Stimulated activated CD8-positive, alpha-beta memory T cell treated with anti-CD3 and anti-CD28 coated beads, Interleukin-4, amount 100 ng/mL, for 4 hours (primary cell): ENCODE measurements around the gene TMEM98.
"Not testable (repeated sequence)": the region's sequence is repeated elsewhere in the genome, so short reads cannot be mapped to it uniquely, and the experiment has no call there.

Experiments used
- DNase-seq, 2 donors: peaks; one replicate each; pipeline ENCODE4 v3.0.0-alpha.2; 2020; ENCODE audit warnings: low read depth in 2 of 2, low spot score in 1 of 2

Gene TMEM98

DNA sequence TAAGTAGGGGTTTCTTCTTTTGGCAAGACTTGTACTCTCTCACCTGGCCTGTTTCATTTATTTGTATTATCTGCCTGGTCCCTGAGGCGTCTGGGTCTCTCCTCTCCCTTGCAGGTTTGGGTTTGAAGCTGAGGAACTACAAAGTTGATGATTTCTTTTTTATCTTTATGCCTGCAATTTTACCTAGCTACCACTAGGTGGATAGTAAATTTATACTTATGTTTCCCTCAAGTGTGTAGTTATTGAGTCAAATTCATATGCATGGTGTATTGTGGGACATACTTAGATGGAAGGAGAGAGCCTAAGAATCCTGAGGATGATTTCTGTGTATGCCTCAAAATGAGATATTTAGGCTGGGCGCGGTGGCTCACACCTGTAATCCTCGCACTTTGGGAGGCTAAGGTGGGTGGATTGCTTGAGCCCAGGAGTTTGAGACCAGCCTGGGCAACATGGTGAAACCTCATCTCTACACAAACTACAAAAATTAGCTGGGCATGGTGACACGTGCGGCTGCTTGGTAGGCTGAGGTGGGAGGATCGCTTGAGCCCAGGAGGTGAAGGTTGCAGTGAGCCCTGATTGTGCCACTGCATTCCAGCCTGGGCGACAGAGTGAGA is 13.6 kb downstream of the TMEM98 start:
- DNase-seq = no peak

GRCh38 chr17:32943206-32943605 is 15.3 kb downstream of the TMEM98 start:
- no peak for DNase-seq

DNA sequence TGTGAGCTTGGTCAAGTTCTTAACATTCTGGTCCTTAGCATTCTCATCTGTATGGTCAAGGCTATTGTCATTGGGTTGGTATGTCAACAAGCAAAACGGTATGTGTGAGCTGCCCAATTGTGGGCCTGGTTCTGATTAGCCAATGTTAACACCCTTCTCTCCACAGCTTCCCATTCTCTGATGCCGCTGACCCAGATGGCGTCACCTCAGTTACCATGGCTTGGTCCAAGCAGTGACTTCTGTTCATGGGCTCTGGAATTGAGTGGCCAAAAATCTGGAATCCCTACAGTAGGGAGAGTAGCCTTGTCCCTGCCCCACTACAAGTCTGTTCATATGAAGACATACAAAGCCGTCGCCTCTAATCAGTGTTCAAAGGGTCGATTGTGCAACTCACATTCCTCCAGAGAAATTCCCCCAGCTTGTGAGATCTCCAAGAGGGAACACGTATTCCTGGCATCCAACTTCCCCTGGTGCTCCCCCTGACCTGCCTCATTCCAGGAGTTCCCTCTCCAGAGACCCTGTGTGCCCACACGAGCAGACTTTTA is 15.8 kb downstream of the TMEM98 start:
- DNase-seq = no peak

- no peak for DNase-seq
These were observed 16.5 kb downstream of the TMEM98 start for GRCh38 chr17:32944248-32945020.

DNA sequence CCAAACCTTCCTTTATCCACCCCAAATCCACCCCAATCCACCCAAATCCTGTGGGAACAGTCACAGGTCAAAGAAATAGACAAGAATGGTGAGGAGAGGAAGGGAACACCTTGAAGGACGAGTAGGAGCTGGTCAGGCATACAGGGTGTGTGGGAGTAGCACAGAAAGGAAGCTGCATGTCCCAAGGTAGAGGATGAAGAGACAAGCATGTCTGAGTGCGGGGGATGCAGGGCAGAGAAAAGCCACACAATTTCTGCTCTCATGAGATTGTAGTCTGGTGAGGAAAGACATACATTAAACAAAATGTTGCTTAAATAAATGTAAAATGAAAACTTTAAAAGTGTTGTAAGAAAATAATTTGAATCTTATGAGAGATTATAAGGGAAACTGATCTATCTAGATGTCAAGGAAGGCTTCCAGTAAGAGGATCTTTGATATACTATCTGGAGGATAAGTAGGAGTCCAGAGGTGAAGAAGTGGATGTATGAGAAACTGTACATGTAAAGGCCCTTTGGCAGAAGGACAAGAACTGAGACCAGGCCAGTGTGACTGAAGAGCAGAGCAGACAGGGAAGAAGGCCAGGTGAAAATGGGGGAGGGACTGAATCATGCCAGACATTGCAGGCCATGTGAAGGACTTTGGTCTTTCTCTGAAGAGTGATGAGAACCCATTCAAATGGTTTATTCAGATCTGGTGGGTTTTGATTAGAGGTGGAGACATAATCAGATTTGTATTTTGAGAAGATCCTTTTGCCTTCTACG is 18.6 kb downstream of the TMEM98 start:
- no peak for DNase-seq

GRCh38 chr17:32947736-32948135 is 19.8 kb downstream of the TMEM98 start:
- DNase-seq = no peak

DNA sequence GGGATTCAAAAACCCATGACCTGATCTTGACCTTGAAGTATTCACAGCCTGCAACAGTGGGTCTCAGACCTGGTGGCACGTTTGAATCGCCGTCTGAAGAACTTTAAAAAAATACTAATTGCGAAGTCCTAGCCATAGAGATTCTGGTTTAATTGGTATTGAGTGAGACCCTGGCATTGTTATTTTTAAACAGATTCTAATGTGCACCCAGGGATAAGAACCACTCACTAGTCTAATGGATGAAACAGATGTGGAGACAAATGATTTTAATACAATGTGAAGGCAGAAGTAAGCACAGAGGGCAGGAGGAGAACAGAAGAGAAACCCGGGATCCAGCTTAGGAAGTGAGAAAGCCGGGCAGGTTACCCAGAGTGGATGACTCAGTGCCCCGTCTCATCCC is 21.2 kb downstream of the TMEM98 start:
- no peak for DNase-seq

GRCh38 chr17:32952491-32952890 is 24.5 kb downstream of the TMEM98 start:
- DNase-seq = not testable (repeated sequence)

- no peak for DNase-seq
These were observed 25.1 kb downstream of the TMEM98 start for GRCh38 chr17:32953045-32953444.

DNA sequence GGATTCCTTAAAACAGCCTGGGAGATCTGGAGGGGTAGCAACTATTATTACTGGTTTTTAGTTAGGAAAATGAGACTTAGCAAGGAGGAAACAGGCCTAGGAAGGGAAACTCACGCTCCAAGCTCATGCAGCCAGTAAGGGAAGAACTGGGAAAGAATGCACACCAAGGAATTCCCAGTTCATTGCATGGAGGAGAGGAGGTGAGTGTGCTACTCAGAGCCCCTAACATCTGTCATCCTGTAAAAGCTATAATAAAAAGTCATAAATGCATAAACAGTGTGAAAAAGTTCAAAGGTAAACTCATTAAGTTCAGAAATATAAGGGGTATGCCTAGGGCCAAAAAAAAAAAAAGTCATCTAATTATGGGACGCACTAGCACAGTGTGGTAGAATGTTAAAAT is 25.9 kb downstream of the TMEM98 start:
- DNase-seq = no peak

GRCh38 chr17:32954477-32954876 is 26.5 kb downstream of the TMEM98 start:
- no peak for DNase-seq

DNA sequence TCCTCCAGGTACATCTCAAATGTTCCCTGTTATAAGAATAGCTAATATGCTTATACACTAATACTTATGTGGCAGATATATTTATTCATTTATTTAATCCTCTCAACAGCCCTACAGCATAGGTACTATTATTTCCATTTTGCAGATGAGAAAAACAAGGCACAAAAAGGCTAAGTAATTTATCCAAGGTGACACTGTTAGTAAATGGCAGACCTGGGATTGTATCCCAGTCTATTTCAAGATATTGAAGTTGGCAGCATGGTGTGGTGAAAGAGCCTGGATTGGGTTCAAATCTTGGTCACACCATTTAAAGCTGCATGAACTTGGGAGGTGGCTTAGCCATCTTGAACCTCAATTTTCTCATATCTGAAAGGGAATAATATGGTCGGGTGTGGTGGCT is 27.2 kb downstream of the TMEM98 start:
- no peak for DNase-seq

DNA sequence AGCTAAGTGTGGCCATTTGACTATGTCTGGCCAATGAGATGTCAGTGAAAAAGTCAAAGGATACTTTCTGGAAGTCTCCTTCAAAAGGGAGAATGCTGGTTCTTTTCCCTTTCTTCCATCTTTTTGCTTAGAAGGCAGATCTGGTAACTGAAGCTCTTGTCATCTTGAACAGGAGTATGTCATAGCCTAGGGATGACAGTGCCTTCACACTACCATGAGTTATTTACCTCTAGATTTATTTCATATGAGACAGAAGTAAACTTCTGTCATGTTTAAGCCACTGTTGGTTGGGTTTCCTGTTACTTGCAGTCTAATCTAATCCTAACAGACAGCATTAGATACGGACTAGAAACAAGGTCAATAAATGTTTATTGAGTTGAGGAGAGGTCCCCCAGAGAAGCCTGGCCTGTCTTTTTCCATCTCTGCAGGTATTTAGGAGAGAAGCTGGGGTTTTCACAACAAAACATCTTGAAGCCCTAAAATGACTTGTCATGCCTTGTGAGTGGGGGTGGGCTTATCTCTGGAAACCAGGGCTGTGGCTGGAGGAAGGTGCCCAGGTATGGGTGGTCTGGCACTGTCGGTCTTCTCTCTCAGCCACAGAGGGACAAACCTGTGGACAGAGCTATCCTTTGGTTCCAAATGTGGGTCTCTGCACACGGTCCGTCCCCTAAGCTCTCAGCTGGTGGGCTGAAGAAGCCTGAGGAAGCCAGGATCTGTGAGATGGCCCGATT is 28.5 kb downstream of the TMEM98 start:
- no peak for DNase-seq

- DNase-seq = no peak
These were observed 30.5 kb downstream of the TMEM98 start for GRCh38 chr17:32958418-32958817.

- no peak for DNase-seq
These were observed 32.9 kb downstream of the TMEM98 start for GRCh38 chr17:32960815-32961214.

DNA sequence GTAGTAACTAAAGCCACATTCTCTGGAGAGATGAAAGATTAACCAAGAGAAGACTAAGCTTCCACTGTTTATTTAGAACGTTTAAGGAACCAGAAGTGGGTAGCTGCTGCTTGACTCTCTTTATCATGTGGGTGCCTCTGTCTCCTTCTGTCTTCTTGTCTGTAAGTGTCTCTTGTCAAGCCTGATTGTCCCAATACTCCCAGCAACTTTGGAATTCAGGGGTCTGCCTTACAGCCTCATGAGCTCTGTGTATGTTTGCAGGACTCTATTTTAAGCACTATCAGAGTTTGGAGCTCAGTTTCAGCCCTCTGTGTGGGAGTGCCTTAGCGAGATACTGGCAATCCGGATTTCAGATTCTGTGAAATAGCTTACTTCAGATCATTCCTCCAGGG is 34.4 kb downstream of the TMEM98 start:
- no peak for DNase-seq

DNA sequence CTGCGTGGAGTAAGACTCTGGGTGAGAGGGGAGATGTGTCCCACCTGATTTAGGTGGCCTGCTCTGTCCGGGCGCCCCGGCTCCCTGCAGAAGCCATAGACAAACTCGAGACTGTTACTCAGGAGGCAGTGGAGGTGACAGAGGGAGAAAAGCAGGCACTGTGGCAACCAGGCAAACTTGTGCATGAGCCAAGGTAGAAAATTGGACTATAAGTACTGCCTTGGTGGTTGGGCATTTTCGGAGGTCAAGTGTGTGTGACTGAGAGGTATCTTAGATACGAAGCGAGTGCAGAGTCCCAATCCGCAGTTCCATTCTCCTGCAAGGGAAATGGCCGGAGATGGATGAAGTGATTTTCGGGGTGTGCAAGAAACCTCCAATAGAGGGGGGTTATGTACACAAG is 36.6 kb downstream of the TMEM98 start:
- no peak for DNase-seq

DNA sequence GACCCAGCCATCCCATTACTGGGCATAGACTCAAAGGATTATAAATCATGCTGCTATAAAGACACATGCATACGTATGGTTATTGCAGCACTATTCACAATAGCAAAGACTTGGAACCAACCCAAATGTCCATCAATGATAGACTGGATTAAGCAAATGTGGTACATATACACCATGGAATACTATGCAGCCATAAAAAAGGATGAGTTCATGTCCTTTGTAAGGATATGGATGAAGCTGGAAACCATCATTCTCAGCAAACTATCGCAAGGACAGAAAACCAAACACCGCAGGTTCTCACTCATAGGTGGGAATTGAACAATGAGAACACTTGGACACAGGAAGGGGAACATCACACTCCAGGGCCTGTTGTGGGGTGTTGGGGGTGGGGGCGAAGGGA is 41.3 kb downstream of the TMEM98 start:
- DNase-seq = not testable (repeated sequence)

- DNase-seq = no peak
These were observed 42.3 kb downstream of the TMEM98 start for GRCh38 chr17:32970281-32970680.

GRCh38 chr17:32971171-32971570 is 43.2 kb downstream of the TMEM98 start:
- DNase-seq = no peak

- no peak for DNase-seq
These were observed 48.2 kb downstream of the TMEM98 start for GRCh38 chr17:32976131-32976530.
